ENCODE results near the gene PLEKHG7.
"Not testable (repeated sequence)": the region's sequence is repeated elsewhere in the genome, so short reads cannot be mapped to it uniquely, and the experiment has no call there.

The PLEKHG7 gene

GRCh38 chr12:92715625-92716024, 12.8 kb downstream of the PLEKHG7 start:
- DNase-seq = no peak

GRCh38 chr12:92717202-92717601, 14.4 kb downstream of the PLEKHG7 start:
- no peak for DNase-seq

GRCh38 chr12:92718483-92718990, 15.7 kb downstream of the PLEKHG7 start:
- DNase-seq = no peak

- no peak for DNase-seq
These were observed 16.9 kb downstream of the PLEKHG7 start for GRCh38 chr12:92719674-92720073.

- DNase-seq = no peak
These were observed 18.3 kb downstream of the PLEKHG7 start for GRCh38 chr12:92721130-92721529.

GRCh38 chr12:92721656-92722055, 18.9 kb downstream of the PLEKHG7 start:
- DNase-seq = no peak

- DNase-seq = no peak
These were observed 20.1 kb downstream of the PLEKHG7 start for GRCh38 chr12:92722897-92723296.

- no peak for DNase-seq
These were observed 24.1 kb downstream of the PLEKHG7 start for GRCh38 chr12:92726850-92727249.

GRCh38 chr12:92729773-92730305, 27.1 kb downstream of the PLEKHG7 start:
- DNase-seq = no peak

- DNase-seq = no peak
These were observed 28.0 kb downstream of the PLEKHG7 start for GRCh38 chr12:92730758-92731157.

GRCh38 chr12:92732216-92732615, 29.4 kb downstream of the PLEKHG7 start:
- no peak for DNase-seq

GRCh38 chr12:92732716-92733115, 29.9 kb downstream of the PLEKHG7 start:
- DNase-seq = no peak

- DNase-seq = no peak
These were observed 30.4 kb downstream of the PLEKHG7 start for GRCh38 chr12:92733181-92733580.

- no peak for DNase-seq
These were observed 30.9 kb downstream of the PLEKHG7 start for GRCh38 chr12:92733661-92734060.

GRCh38 chr12:92735131-92735721, 32.4 kb downstream of the PLEKHG7 start:
- no peak for DNase-seq

- no peak for DNase-seq
These were observed 33.8 kb downstream of the PLEKHG7 start for GRCh38 chr12:92736605-92737004.

GRCh38 chr12:92737855-92738850, 35.4 kb downstream of the PLEKHG7 start:
- DNase-seq = no peak

GRCh38 chr12:92739113-92739512, 36.3 kb downstream of the PLEKHG7 start:
- DNase-seq = no peak

GRCh38 chr12:92740411-92740810, 37.6 kb downstream of the PLEKHG7 start:
- no peak for DNase-seq

- no peak for DNase-seq
These were observed 40.2 kb downstream of the PLEKHG7 start for GRCh38 chr12:92743026-92743425.

- no peak for DNase-seq
These were observed 43.2 kb downstream of the PLEKHG7 start for GRCh38 chr12:92745856-92746550.

- no peak for DNase-seq
These were observed 44.4 kb downstream of the PLEKHG7 start for GRCh38 chr12:92747151-92747550.

GRCh38 chr12:92749691-92750090, 46.9 kb downstream of the PLEKHG7 start:
- not testable (repeated sequence) for DNase-seq
